IMR-90 (cell line): ENCODE data around the gene PTPRK.

Experiments
- CEBPB ChIP-seq: IDR thresholded peaks from 2 replicates; pipeline ENCODE4 v1.6.1; 2012; ENCODE audit warnings: low read depth, low read length, improper control_type of control experiment
- POLR2A ChIP-seq: IDR thresholded peaks from 2 replicates; pipeline ENCODE4 v1.6.1; 2012; ENCODE audit warnings: mild to moderate bottlenecking, low read depth, low read length
- RFX5 ChIP-seq: IDR thresholded peaks from 2 replicates; pipeline ENCODE4 v1.8.0; 2012; ENCODE audit warnings: low read depth, mild to moderate bottlenecking, low read length, moderate library complexity
- SMC3 ChIP-seq: fragments of 150-350 bp; IDR thresholded peaks from 2 replicates; pipeline ENCODE4 v1.6.1; 2016; ENCODE audit warnings: low read depth, mild to moderate bottlenecking, antibody characterized with exemption, low read length, moderate library complexity
- TF ChIP-seq, protein P1 (sequence below): conservative IDR thresholded peaks from 2 replicates; pipeline ENCODE4 v1.5.1; 2012; ENCODE audit warnings: mild to moderate bottlenecking, low read depth, low read length, improper control_type of control experiment

DNA sequence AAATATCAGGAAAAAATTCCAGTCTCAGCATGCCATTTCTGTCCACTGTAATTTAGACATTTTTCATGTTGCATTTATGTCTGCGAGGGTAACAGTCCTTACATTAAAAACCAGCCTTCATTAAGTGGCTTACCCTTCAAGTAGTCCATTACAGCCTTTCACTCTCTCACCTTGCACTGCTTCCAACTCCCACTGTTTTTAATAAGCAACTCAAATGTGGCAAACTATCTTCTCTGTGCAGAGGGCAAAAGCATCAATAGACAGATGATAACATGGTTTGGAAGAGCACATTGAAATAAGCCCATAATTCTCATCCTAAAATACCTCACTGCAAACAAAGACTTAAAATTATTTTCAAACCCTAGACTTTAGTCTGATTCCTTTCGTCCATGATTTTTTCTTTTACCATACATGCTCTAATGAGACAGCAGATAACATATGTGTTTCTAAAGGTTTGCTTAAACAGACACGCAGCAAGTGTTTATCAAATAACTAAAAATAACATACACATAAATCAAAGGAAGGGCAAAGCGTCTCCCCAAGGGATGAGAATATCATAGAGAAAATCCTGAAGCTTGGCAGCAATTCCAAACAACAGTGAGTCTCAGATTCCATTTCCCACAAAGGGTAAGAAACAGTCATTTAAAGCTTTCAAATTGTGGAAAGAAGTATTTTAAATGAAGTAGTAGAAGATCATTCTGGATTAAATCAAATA is 130.4 kb downstream of the PTPRK start:
- TF ChIP-seq, protein P1, sequence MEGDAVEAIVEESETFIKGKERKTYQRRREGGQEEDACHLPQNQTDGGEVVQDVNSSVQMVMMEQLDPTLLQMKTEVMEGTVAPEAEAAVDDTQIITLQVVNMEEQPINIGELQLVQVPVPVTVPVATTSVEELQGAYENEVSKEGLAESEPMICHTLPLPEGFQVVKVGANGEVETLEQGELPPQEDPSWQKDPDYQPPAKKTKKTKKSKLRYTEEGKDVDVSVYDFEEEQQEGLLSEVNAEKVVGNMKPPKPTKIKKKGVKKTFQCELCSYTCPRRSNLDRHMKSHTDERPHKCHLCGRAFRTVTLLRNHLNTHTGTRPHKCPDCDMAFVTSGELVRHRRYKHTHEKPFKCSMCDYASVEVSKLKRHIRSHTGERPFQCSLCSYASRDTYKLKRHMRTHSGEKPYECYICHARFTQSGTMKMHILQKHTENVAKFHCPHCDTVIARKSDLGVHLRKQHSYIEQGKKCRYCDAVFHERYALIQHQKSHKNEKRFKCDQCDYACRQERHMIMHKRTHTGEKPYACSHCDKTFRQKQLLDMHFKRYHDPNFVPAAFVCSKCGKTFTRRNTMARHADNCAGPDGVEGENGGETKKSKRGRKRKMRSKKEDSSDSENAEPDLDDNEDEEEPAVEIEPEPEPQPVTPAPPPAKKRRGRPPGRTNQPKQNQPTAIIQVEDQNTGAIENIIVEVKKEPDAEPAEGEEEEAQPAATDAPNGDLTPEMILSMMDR: no peak
- TF ChIP-seq SMC3: no peak
- TF ChIP-seq POLR2A: no peak
- no peak for TF ChIP-seq CEBPB
- no peak for TF ChIP-seq RFX5
